Endothelial cell of umbilical vein (primary cell): ENCODE results near the gene OSBPL9. TPM values are rescaled to one million over a fixed set of nuclear protein-coding genes. Genes with fewer than 3 reads are reported as not detected.

Experiments used
- BruUV-seq: library from RNA; stranded (reverse); fragments of 400-500 nt; replicated peaks from 2 replicates; lab custom pipeline; 2021; lab: Mats Ljungman, UMichigan
- CTCF ChIA-PET: fragments of 300-600, 350-600 bp; sonication (Branson Sonifier 250); formaldehyde crosslinking; loops from one replicate; lab custom pipeline; 2021; ENCODE audit warnings: antibody characterized with exemption, inconsistent platforms; lab: Charles Lee
- POLR2A ChIA-PET: fragments of 300-600, 350-600 bp; sonication (Branson Sonifier 250); formaldehyde crosslinking; loops from one replicate; lab custom pipeline; 2021; ENCODE audit warnings: antibody characterized with exemption, inconsistent platforms; lab: Charles Lee
- DNase-seq: peaks from one replicate; pipeline ENCODE4 v3.0.0-alpha.2; 2011; ENCODE audit warnings: low read depth, low spot score
- FAIRE-seq: peaks from 2 replicates; lab custom pipeline; 2011; peaks lifted over from hg19 to GRCh38; lab: Jason Lieb, UNC
- H2AFZ ChIP-seq: 2 replicates; pipeline ENCODE4 v1.6.0; 2012; ENCODE audit warnings: low read depth, low read length, control low read depth, inconsistent platforms
- H3K27ac ChIP-seq: 2 replicates; pipeline ENCODE4 v1.5.1; 2011; ENCODE audit warnings: low read depth, mild to moderate bottlenecking, control low read depth, low read length, moderate library complexity; ENCODE audit not compliant: insufficient read depth
- H3K27me3 ChIP-seq, 2 experiments: 2 replicates each; pipeline versions ENCODE4 v1.6.0 to v1.6.1; 2011; ENCODE audit warnings: low read length in 2 of 2, mixed read lengths in 1 of 2; ENCODE audit not compliant: control insufficient read depth in 2 of 2, insufficient read depth in 2 of 2
- H3K36me3 ChIP-seq, 2 experiments: 2 replicates in 1 of 2; 3 replicates in 1 of 2; pipeline ENCODE4 v1.5.1; 2011; ENCODE audit warnings: low read length in 2 of 2, mild to moderate bottlenecking in 1 of 2, moderate library complexity in 1 of 2; ENCODE audit not compliant: control insufficient read depth in 2 of 2, insufficient read depth in 2 of 2; ENCODE audit errors: extremely low read depth in 1 of 2
- H3K4me1 ChIP-seq: 3 replicates; pipeline ENCODE4 v1.5.1; 2011; ENCODE audit warnings: mild to moderate bottlenecking, low read length; ENCODE audit not compliant: control insufficient read depth, insufficient read depth; ENCODE audit errors: extremely low read depth
- H3K4me2 ChIP-seq: 2 replicates; pipeline ENCODE4 v1.6.1; 2011; ENCODE audit warnings: low read length, control low read depth, mixed read lengths; ENCODE audit not compliant: insufficient read depth
- H3K4me3 ChIP-seq, 3 experiments: fragments of 200-600 bp in 1 of 3; sonication (generic), shearing (Covaris generic) in 1 of 3; replicated peaks in 1 of 3; 2 replicates each; pipeline ENCODE4 v1.5.1; 2011 to 2016; ENCODE audit warnings: control low read depth in 3 of 3, low read length in 3 of 3, mild to moderate bottlenecking in 2 of 3, inconsistent platforms in 1 of 3, low read depth in 1 of 3, moderate library complexity in 1 of 3; ENCODE audit not compliant: insufficient read depth in 1 of 3
- H3K79me2 ChIP-seq: 2 replicates; pipeline ENCODE4 v1.6.0; 2012; ENCODE audit warnings: low read length, inconsistent platforms; ENCODE audit not compliant: control insufficient read depth, insufficient read depth
- H3K9ac ChIP-seq: replicated peaks from 2 replicates; pipeline ENCODE3; 2011; ENCODE audit warnings: low read length, control low read depth; ENCODE audit not compliant: insufficient read depth; ENCODE audit errors: extremely low read depth
- H3K9me1 ChIP-seq: replicated peaks from 3 replicates; pipeline ENCODE4 v1.6.0; 2011; ENCODE audit warnings: mild to moderate bottlenecking, low read length; ENCODE audit not compliant: control insufficient read depth, insufficient read depth; ENCODE audit errors: extremely low read depth
- H3K9me3 ChIP-seq: replicated peaks from 2 replicates; pipeline ENCODE4 v1.5.1; 2012; ENCODE audit warnings: low read length, inconsistent platforms; ENCODE audit not compliant: control insufficient read depth, insufficient read depth
- H4K20me1 ChIP-seq: replicated peaks from 2 replicates; pipeline ENCODE3; 2011; ENCODE audit warnings: mild to moderate bottlenecking, low read length; ENCODE audit not compliant: control insufficient read depth, insufficient read depth; ENCODE audit errors: extremely low read depth
- CTCF ChIP-seq, 2 donors: IDR thresholded peaks; 1 replicate in 1 of 2; 2 replicates in 1 of 2; pipeline ENCODE4 v1.5.1; 2011; ENCODE audit warnings: low read length in 2 of 2, mild to moderate bottlenecking in 2 of 2, moderate library complexity in 2 of 2, control low read depth in 1 of 2, inconsistent platforms in 1 of 2, low read depth in 1 of 2; ENCODE audit not compliant: insufficient read depth in 1 of 2; ENCODE audit errors: extremely low read depth in 1 of 2
- EZH2 ChIP-seq: IDR thresholded peaks from 2 replicates; pipeline ENCODE4 v1.6.1; 2012; ENCODE audit warnings: borderline replicate concordance, low read depth, mild to moderate bottlenecking, moderate library complexity, low read length, inconsistent platforms; ENCODE audit not compliant: severe bottlenecking
- FOS ChIP-seq: IDR thresholded peaks from 2 replicates; pipeline ENCODE4 v1.6.1; 2011; ENCODE audit warnings: mild to moderate bottlenecking, low read length, moderate library complexity, borderline replicate concordance; ENCODE audit not compliant: insufficient read depth
- GATA2 ChIP-seq: IDR thresholded peaks from 2 replicates; pipeline ENCODE4 v1.7.0; 2011; ENCODE audit warnings: low read depth, mild to moderate bottlenecking, moderate library complexity, mixed read lengths, low read length; ENCODE audit not compliant: insufficient read length, insufficient read depth
- JUN ChIP-seq: IDR thresholded peaks from 2 replicates; pipeline ENCODE4 v1.6.1; 2011; ENCODE audit warnings: borderline replicate concordance, low read depth; ENCODE audit not compliant: insufficient read length, insufficient read depth
- MAX ChIP-seq: IDR thresholded peaks from 2 replicates; pipeline ENCODE4 v1.6.1; 2011; ENCODE audit not compliant: insufficient read depth, insufficient read length
- MYC ChIP-seq: IDR thresholded peaks from one replicate; pipeline ENCODE4 v1.6.1; 2011; ENCODE audit warnings: mild to moderate bottlenecking, low read depth, low read length
- POLR2A ChIP-seq: IDR thresholded peaks from 2 replicates; pipeline ENCODE4 v1.6.1; 2012; ENCODE audit warnings: low read depth, mild to moderate bottlenecking, control low read depth, low read length
- POLR2AphosphoS5 ChIP-seq: IDR thresholded peaks from 2 replicates; pipeline ENCODE4 v1.6.1; 2012; ENCODE audit warnings: low read depth, mild to moderate bottlenecking, control low read depth, low read length, moderate library complexity; ENCODE audit not compliant: insufficient read depth
- dilution Hi-C: fragments of 300-500 bp; cut with MboI; formaldehyde crosslinking; loops from one replicate; pipeline ENCODE4 v1.15.0; 2019; ENCODE audit warnings: low sequenced_read_pairs; ENCODE audit not compliant: extremely low pct_ligation_motif_present
- intact Hi-C: fragments of 100-400 bp; cut with micrococcal nuclease; formaldehyde crosslinking; loops from one replicate; pipeline ENCODE4 v1.10.0; 2022
- polyA plus RNA-seq, 4 experiments: library from polyadenylated mRNA; depleted of rRNA in 3 of 4; stranded (reverse) in 3 of 4; unstranded in 1 of 4; fragments of >200 nt; gene quantifications; 2 replicates each; pipeline versions ENCODE4 v1.2.1 to v1.2.3, GENCODE V29; 2011 to 2012; ENCODE audit warnings: missing spikeins in 1 of 4
- total RNA-seq: library from RNA; stranded (reverse); gene quantifications from 2 replicates; pipeline ENCODE4 v1.2.3, GENCODE V29; 2021

OSBPL9 gene
- total and polyA plus RNA-seq, 2 donors (not counting 3 experiments of a cell fraction or from before 2014, with no cell fraction given), result 46.2 to 80.3 TPM

- Histone ChIP-seq H3K79me2 (no peaks in the 10 kb centered on the region), H3K9me1 (no peaks in the 10 kb centered on the region), H3K9me3 (no peaks in the 10 kb centered on the region), H2AFZ (no peak overlapping the region), H3K27me3 (no peaks in the 10 kb centered on the region), H3K9ac (no peak overlapping the region), H3K4me3 (no peak overlapping the region), H3K27ac (no peak overlapping the region), H4K20me1 (no peaks in the 10 kb centered on the region), H3K4me2 (no peak overlapping the region), H3K36me3 (peaks cover 8 to 10% of the 10 kb centered on the region in 2 experiments), H3K4me1 (no peaks in the 10 kb centered on the region)
- DNase-seq (no peak), FAIRE-seq (no peak)
- ChIA-PET POLR2A (interaction anchor here (0.6 kb wide), 1 partner anchor 429 kb away, joined by 4 read pairs; no protein-coding TSS in a partner anchor), CTCF (interaction anchor here (1.4 kb wide), 1 partner anchor 207 kb away, joined by 3 read pairs; no protein-coding TSS in a partner anchor)
- dilution Hi-C loops (no loop called here), intact Hi-C loops (no loop called here)
- TF ChIP-seq GATA2, result no peak
- no peak for TF ChIP-seq JUN
- TF ChIP-seq POLR2A, result no peak
- TF ChIP-seq POLR2AphosphoS5, result no peak
- TF ChIP-seq CTCF (IDR thresholded peaks at IDR 0.05; ENCODE audit: extremely low read depth in 1 of 2, insufficient read depth in 1 of 2, low read depth in 1 of 2, low read length in 2 of 2), result no peak
- TF ChIP-seq MAX, result no peak
- TF ChIP-seq EZH2, result no peak
- no peak for TF ChIP-seq MYC
- TF ChIP-seq FOS, result no peak
- no TSS peak for BruUV-seq
These were observed 159.5 kb downstream of the OSBPL9 start for GRCh38 chr1:51776408-51776807.
